Astrocyte of the cerebellum (primary cell): Measurements from ENCODE around the gene RCSD1.

Experiments used
- DNase-seq: peaks from one replicate; pipeline ENCODE4 v3.0.0-alpha.2; 2011; ENCODE audit warnings: low read depth
- H3K4me3 ChIP-seq: 2 replicates; pipeline ENCODE4 v1.5.1; 2011; ENCODE audit warnings: mild to moderate bottlenecking, low read depth, low read length, moderate library complexity
- in situ Hi-C: cut with HindIII; loops from 2 replicates; pipeline ENCODE4 v1.10.0; 2017; ENCODE audit warnings: low sequenced_read_pairs
- TF ChIP-seq, protein P1 (sequence below): IDR thresholded peaks from 2 replicates; pipeline ENCODE4 v1.5.1; 2012; ENCODE audit warnings: low read length, low read depth, moderate library complexity, mild to moderate bottlenecking; ENCODE audit errors: missing control alignments

RCSD1 gene

DNA sequence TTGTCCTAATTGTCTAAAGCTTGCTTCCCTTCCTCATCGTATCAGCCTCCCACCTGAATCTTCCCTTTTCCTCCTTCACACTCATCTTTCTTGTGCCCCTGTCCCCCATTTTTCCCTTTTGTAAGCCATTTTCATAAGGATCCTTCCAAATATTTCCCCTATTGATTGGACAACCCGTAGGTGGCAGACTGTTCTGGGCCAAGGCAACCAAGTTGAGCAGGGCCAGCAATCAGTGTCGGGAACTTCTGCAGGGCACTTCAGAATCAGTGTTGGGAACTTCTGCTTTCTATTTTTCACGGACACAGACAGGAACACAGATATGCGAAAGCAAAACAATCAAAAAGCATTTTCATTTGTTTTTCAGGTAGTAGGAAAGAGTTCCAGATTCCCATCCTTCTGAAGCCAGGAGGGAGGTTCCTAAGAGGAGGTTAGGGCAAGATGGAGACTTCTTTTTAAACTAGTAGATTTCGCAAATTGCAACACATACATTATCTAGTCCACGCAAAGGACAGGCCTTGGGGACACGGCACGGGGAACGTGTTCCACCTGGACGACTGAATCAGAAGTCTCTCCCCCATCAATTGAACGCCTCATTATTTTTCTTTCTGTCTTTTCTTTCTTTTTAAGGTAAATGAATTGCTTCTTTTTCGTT lies 91.1 kb downstream of the RCSD1 start:
- peak overlapping the region; percentile 79 for H3K4me3 ChIP-seq
- in situ Hi-C loops: loop anchor here (5.0 kb wide), 1 partner anchor 81 kb away; no protein-coding TSS in a partner anchor

DNA sequence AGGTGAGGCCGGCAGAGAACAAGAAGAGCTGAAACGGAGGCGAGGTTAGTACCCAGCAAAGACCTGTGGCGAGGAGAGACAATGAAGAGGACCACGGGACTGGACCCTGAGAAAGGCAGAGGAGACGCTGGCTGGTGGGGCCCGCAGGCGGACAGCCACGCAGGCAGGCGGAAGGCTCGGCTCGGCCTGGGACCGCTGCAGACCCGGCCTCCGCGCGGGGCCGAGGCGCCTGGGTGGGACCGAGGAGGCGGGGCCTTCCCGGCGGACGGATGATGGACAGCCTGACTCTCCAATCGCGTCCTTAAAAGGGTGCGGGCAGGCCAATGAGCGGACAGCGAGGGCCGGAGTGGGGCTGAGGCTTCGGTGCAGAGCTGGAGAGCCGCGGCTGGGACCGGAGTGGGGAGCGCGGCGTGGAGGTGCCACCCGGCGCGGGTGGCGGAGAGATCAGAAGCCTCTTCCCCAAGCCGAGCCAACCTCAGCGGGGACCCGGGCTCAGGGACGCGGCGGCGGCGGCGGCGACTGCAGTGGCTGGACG lies 91.7 kb downstream of the RCSD1 start, which contains the start of gene MPZL1:
TSS of gene MPZL1 (plus strand) at position 366 of the 535 bp plus-strand sequence. CDS start 170 bp downstream, outside the sequence.
- in situ Hi-C loops: loop anchor here (5.0 kb wide), 1 partner anchor 81 kb away; no protein-coding TSS in a partner anchor
- peak within 1 kb of the TSS; percentile 79 for H3K4me3 ChIP-seq
- peak; percentile 78 for DNase-seq
- TF ChIP-seq, protein P1, sequence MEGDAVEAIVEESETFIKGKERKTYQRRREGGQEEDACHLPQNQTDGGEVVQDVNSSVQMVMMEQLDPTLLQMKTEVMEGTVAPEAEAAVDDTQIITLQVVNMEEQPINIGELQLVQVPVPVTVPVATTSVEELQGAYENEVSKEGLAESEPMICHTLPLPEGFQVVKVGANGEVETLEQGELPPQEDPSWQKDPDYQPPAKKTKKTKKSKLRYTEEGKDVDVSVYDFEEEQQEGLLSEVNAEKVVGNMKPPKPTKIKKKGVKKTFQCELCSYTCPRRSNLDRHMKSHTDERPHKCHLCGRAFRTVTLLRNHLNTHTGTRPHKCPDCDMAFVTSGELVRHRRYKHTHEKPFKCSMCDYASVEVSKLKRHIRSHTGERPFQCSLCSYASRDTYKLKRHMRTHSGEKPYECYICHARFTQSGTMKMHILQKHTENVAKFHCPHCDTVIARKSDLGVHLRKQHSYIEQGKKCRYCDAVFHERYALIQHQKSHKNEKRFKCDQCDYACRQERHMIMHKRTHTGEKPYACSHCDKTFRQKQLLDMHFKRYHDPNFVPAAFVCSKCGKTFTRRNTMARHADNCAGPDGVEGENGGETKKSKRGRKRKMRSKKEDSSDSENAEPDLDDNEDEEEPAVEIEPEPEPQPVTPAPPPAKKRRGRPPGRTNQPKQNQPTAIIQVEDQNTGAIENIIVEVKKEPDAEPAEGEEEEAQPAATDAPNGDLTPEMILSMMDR: no peak

More for the DNA sequence above, 91.1 kb downstream of the RCSD1 start:
- no peak for DNase-seq
- TF ChIP-seq, protein P1: peak; percentile 69

DNA sequence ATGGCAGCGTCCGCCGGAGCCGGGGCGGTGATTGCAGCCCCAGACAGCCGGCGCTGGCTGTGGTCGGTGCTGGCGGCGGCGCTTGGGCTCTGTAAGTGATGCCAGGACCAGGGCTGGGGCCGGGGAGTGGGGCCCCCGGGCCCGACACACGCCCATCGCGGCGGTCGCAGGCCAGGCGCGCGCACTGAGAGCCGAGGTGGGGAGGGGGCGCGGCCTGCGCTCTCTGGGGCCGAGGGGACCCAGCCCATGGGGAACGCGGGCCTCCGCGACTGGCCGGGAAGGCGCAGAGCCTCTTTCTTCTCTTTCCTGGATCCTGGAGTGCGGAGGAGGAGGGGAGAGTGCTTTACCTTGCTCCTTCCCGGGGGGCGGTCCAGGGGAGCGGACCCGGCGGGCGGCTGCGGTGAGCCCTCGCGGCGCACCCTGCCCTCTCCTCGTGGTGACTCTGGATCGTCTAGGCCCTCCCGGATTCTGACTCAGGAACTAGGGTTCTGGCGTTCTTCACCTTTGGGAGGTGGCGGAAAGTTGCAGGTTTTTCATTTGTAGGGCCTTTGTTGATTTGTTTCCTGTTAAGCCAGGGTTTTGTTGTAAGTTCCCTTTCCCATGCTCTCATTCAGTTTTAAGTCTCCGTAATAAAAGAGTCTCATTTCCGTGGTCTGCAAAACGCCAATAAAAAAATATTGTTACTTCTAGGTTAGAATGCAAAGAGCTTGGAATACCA lies 92.3 kb downstream of the RCSD1 start:
- in situ Hi-C loops: loop anchor here (5.0 kb wide), 1 partner anchor 80 kb away; no protein-coding TSS in a partner anchor
- no peak for DNase-seq
- peak overlapping the region; percentile 79 for H3K4me3 ChIP-seq
- TF ChIP-seq, protein P1: no peak

DNA sequence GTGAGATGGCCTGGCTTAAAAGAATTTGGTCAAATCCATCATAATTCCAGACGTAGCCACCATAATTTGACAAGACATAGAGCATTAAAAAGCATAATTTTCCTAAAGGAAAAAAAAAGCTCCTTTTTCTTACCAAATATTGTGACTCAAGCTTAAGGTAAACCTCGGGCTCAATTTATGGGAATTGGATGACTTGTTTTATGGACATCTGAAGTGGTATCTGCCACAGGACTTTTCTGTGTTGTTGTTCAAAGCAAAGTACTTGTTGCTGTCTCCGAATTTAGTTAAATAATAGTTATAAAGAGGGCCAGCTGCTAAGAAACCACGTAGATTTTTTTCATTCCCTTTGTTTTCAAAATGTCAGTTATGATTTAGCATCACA lies 92.8 kb downstream of the RCSD1 start:
- DNase-seq: no peak
- in situ Hi-C loops: loop anchor here (5.0 kb wide), 1 partner anchor 79 kb away; no protein-coding TSS in a partner anchor
- H3K4me3 ChIP-seq: peak overlapping the region; percentile 79
- TF ChIP-seq, protein P1: no peak

DNA sequence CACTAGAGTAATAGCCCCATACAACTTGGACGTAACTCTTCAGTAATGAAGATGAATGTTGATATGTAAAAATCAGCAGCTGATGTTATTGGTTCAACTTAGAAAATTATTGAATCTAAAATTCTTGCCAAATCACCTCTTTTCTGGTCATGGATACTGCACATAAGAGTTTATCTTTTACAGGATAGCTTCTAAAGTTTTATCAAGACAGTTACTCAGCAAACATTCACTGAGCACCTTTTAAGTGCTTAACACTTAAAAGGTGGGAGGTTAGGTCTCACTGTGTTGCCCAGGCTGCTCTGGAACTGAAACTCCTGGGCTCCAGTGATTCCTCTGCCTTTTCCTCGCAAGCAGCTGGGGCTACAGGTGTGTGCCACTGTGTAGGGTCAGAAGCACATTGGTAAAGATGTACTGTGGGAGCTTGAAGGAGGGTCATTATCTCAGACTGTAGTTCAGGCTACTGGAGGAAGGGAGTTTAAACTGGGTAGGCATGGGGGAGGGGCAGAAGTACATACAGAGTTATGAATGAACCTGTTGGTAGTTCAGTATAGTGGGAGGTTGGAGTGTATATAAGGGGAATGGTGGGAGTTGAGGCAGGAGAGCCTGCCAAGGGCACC lies 93.8 kb downstream of the RCSD1 start:
- H3K4me3 ChIP-seq: peak overlapping the region; percentile 79
- in situ Hi-C loops: loop anchor here (5.0 kb wide), 1 partner anchor 78 kb away; no protein-coding TSS in a partner anchor
- TF ChIP-seq, protein P1: no peak
- no peak for DNase-seq

DNA sequence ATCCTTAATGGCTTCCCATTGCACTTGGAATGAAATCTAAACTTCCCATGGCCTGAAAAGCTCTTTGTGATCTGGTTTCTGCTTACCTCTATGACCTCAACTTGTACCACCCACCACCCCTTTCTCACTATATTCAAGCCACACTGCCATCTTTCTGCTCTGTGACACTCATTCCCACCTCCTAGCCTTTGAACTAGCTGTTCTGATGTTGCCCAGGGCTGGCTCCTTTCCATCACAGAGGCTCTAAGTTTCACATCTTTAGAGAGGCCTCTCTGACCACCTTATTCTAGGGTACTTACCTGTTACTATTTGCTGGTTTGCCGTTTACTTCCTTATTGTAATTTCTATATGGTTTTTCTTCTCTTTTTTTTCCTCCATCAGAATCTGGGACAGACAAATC lies 96.0 kb downstream of the RCSD1 start:
- H3K4me3 ChIP-seq: no peak overlapping the region
- in situ Hi-C loops: no loop called here
- TF ChIP-seq, protein P1: no peak
- DNase-seq: no peak
